Measurements from ENCODE around the gene CEBPB.

CEBPB gene

GRCh38 chr20:50214226-50215024 is 23.8 kb downstream of the CEBPB start:
- no peak for DNase-seq

GRCh38 chr20:50215101-50215690 is 24.6 kb downstream of the CEBPB start:
- no peak for DNase-seq

- no peak for DNase-seq
These were observed 25.3 kb downstream of the CEBPB start for GRCh38 chr20:50215926-50216325.

- no peak for DNase-seq
These were observed 26.0 kb downstream of the CEBPB start for GRCh38 chr20:50216543-50217206.

GRCh38 chr20:50217207-50217949 is 26.7 kb downstream of the CEBPB start:
- DNase-seq, result no peak

GRCh38 chr20:50218987-50219435 is 28.4 kb downstream of the CEBPB start:
- DNase-seq, result no peak

GRCh38 chr20:50219600-50219999 is 29.0 kb downstream of the CEBPB start:
- no peak for DNase-seq

GRCh38 chr20:50220093-50220893 is 29.7 kb downstream of the CEBPB start:
- DNase-seq, result no peak

- no peak for DNase-seq
These were observed 30.3 kb downstream of the CEBPB start for GRCh38 chr20:50220894-50221365.

GRCh38 chr20:50221501-50222308 is 31.1 kb downstream of the CEBPB start:
- DNase-seq, result no peak

GRCh38 chr20:50222309-50223038 is 31.8 kb downstream of the CEBPB start:
- no peak for DNase-seq

GRCh38 chr20:50223039-50224005 is 32.7 kb downstream of the CEBPB start:
- DNase-seq, result no peak

- DNase-seq, result no peak
These were observed 33.4 kb downstream of the CEBPB start for GRCh38 chr20:50224052-50224451.

- DNase-seq, result no peak
These were observed 34.1 kb downstream of the CEBPB start for GRCh38 chr20:50224531-50225255.

GRCh38 chr20:50226093-50226974 is 35.7 kb downstream of the CEBPB start:
- DNase-seq, result no peak

- no peak for DNase-seq
These were observed 36.9 kb downstream of the CEBPB start for GRCh38 chr20:50227506-50227905.

- no peak for DNase-seq
These were observed 38.6 kb downstream of the CEBPB start for GRCh38 chr20:50229156-50229607.
